ENCODE data around the gene EIF4G2. TPM values are rescaled to one million over a fixed set of nuclear protein-coding genes. Genes with fewer than 3 reads are reported as not detected.

Gene EIF4G2
- total and polyA plus RNA-seq, 2 experiments from 2014 or later, result 503 to 638 TPM

DNA sequence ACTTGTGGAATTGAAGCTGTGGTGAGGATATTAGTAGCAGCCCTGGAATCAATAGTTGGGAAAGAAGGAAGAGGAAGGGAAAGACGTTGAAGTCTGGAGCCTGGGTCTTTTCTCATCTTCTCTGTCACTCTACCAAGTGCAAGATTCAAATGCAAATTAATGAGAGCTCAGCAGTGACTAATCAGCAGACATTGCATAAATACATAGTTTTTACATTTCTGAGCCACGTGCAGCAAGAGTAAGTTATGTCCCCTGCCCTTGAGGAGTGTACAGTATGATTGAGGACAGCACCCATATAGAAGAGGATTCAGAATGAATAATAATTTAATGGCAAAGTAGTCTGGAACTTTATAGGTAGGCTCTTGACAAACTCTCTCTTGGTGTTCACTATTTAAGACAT is 33.9 kb downstream of the EIF4G2 start:
- Histone ChIP-seq H3K9me2 (replicated peaks; ENCODE audit: insufficient read depth) (no peaks in the 10 kb centered on the region), H4K20me1 (ENCODE audit: insufficient read depth, poor library complexity, severe bottlenecking) (no peaks in the 10 kb centered on the region), H3K27me3 (no peaks in the 10 kb centered on the region), H3K27ac (no peak overlapping the region), H3K4me1 (ENCODE audit: insufficient read depth) (peaks cover 10% of the 10 kb centered on the region), H3K4me3 (no peak overlapping the region), H3K36me3 (replicated peaks; ENCODE audit: insufficient read depth, low read depth) (no peaks in the 10 kb centered on the region), H3K4me2 (no peak overlapping the region), H3K79me2 (no peaks in the 10 kb centered on the region), H3K9me3 (ENCODE audit: low read depth) (no peaks in the 10 kb centered on the region), H2AFZ (no peak overlapping the region)
- TF ChIP-seq EZH2phosphoT487 (IDR thresholded peaks at IDR 0.05; ENCODE audit: low read depth, severe bottlenecking, unreplicated experiment) (no peak), CTCF (IDR thresholded peaks at IDR 0.05; ENCODE audit: poor library complexity) (no peak)
- WGBS (ENCODE audit: low lambda C conversion rate, missing lambda C conversion rate), result 88% methylated on average over 2 of the region's 2 CpGs
- no peak for DNase-seq (ENCODE audit: low spot score)

GRCh38 chr11:10771457-10771856 is 37.3 kb downstream of the EIF4G2 start:
- Histone ChIP-seq H3K4me3 (no peak overlapping the region), H3K27me3 (no peaks in the 10 kb centered on the region), H3K79me2 (no peaks in the 10 kb centered on the region), H3K9me3 (ENCODE audit: low read depth) (no peaks in the 10 kb centered on the region), H3K4me1 (ENCODE audit: insufficient read depth) (no peaks in the 10 kb centered on the region), H4K20me1 (ENCODE audit: insufficient read depth, poor library complexity, severe bottlenecking) (no peaks in the 10 kb centered on the region), H3K27ac (no peak overlapping the region), H2AFZ (no peak overlapping the region), H3K4me2 (no peak overlapping the region), H3K9me2 (replicated peaks; ENCODE audit: insufficient read depth) (no peaks in the 10 kb centered on the region), H3K36me3 (replicated peaks; ENCODE audit: insufficient read depth, low read depth) (no peaks in the 10 kb centered on the region)
- WGBS (ENCODE audit: low lambda C conversion rate, missing lambda C conversion rate), result 97% methylated on average over 1 of the region's 1 CpG
- TF ChIP-seq EZH2 (IDR thresholded peaks at IDR 0.05; ENCODE audit: borderline replicate concordance) (no peak), EZH2phosphoT487 (IDR thresholded peaks at IDR 0.05; ENCODE audit: low read depth, severe bottlenecking, unreplicated experiment) (no peak), CTCF (IDR thresholded peaks at IDR 0.05; ENCODE audit: poor library complexity) (no peak)
- no peak for DNase-seq (ENCODE audit: low spot score)

DNA sequence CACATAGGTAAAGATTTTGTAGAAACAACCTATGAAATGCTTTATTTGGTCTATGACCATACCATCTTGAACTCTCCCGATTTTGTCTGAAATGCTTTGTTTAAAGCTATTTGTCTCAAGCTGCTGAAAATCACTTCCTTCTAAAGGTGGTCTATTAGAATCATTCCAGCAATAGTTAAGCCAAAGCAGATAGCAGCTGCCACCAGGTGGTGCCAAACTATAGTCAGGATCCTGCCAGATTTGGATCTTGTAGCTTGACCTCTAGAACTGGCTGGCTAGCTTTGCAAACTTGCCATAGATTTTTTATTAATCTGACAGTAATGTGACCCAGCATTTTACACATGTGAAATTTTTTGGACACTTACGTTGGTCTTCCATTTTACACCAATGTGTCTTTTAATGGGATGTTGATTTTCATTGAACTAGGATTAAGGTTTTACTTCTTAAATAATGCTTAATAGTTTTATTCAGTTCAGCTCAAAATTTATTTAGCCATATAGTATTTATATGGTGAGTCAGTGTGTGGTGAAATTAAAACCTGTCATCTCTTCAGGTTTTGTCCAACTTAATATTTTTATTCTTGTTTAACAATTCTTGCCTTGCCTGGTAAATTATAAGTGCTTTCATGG is 38.0 kb downstream of the EIF4G2 start:
- Histone ChIP-seq H3K79me2 (no peaks in the 10 kb centered on the region), H4K20me1 (ENCODE audit: insufficient read depth, poor library complexity, severe bottlenecking) (no peaks in the 10 kb centered on the region), H3K4me3 (no peak overlapping the region), H3K27me3 (no peaks in the 10 kb centered on the region), H2AFZ (no peak overlapping the region), H3K4me2 (no peak overlapping the region), H3K36me3 (replicated peaks; ENCODE audit: insufficient read depth, low read depth) (no peaks in the 10 kb centered on the region), H3K9me2 (replicated peaks; ENCODE audit: insufficient read depth) (no peaks in the 10 kb centered on the region), H3K4me1 (ENCODE audit: insufficient read depth) (no peaks in the 10 kb centered on the region), H3K9me3 (ENCODE audit: low read depth) (no peaks in the 10 kb centered on the region), H3K27ac (no peak overlapping the region)
- DNase-seq (ENCODE audit: low spot score), result peak; percentile 63
- 63% methylated on average over 2 of the region's 2 CpGs for WGBS (ENCODE audit: low lambda C conversion rate, missing lambda C conversion rate)
- peak; percentile 70 for TF ChIP-seq CTCF (IDR thresholded peaks at IDR 0.05; ENCODE audit: poor library complexity)
- TF ChIP-seq EZH2 (IDR thresholded peaks at IDR 0.05; ENCODE audit: borderline replicate concordance), result no peak

- Histone ChIP-seq H3K27me3 (no peaks in the 10 kb centered on the region), H3K4me1 (ENCODE audit: insufficient read depth) (no peaks in the 10 kb centered on the region), H3K4me3 (no peak overlapping the region), H3K9me3 (ENCODE audit: low read depth) (no peaks in the 10 kb centered on the region), H3K27ac (no peak overlapping the region), H3K4me2 (no peak overlapping the region), H3K9me2 (replicated peaks; ENCODE audit: insufficient read depth) (no peaks in the 10 kb centered on the region), H2AFZ (no peak overlapping the region), H3K79me2 (no peaks in the 10 kb centered on the region), H3K36me3 (replicated peaks; ENCODE audit: insufficient read depth, low read depth) (no peaks in the 10 kb centered on the region), H4K20me1 (ENCODE audit: insufficient read depth, poor library complexity, severe bottlenecking) (no peaks in the 10 kb centered on the region)
- 92% methylated on average over 12 of the region's 12 CpGs for WGBS (ENCODE audit: low lambda C conversion rate, missing lambda C conversion rate)
- no peak for DNase-seq (ENCODE audit: low spot score)
- TF ChIP-seq EZH2 (IDR thresholded peaks at IDR 0.05; ENCODE audit: borderline replicate concordance) (no peak), EZH2phosphoT487 (IDR thresholded peaks at IDR 0.05; ENCODE audit: low read depth, severe bottlenecking, unreplicated experiment) (no peak), CTCF (IDR thresholded peaks at IDR 0.05; ENCODE audit: poor library complexity) (no peak)
Measured at GRCh38 chr11:10764412-10764811, 44.3 kb downstream of the EIF4G2 start.
